GM21367 (cell line): ENCODE measurements around the gene SLC30A9.

Experiments
- ATAC-seq: cut with Tn5 transposase; IDR thresholded peaks from one replicate; pipeline ENCODE4 v1.9.1; 2021; ENCODE audit not compliant: unreplicated experiment

SLC30A9 gene

GRCh38 chr4:41998019-41998418, 7.7 kb downstream of the SLC30A9 start:
- ATAC-seq = no peak

GRCh38 chr4:41999321-41999720, 9.0 kb downstream of the SLC30A9 start:
- ATAC-seq = no peak

GRCh38 chr4:42008011-42008786, 17.9 kb downstream of the SLC30A9 start:
- ATAC-seq = no peak

GRCh38 chr4:42015438-42015837, 25.1 kb downstream of the SLC30A9 start:
- ATAC-seq = no peak

GRCh38 chr4:42018451-42018850, 28.1 kb downstream of the SLC30A9 start:
- ATAC-seq = no peak

- no peak for ATAC-seq
Observed at GRCh38 chr4:42048394-42048793, 58.1 kb downstream of the SLC30A9 start.

GRCh38 chr4:42050516-42051249, 60.4 kb downstream of the SLC30A9 start:
- no peak for ATAC-seq

GRCh38 chr4:42066402-42066801, 76.1 kb downstream of the SLC30A9 start:
- ATAC-seq = no peak

- no peak for ATAC-seq
Observed at GRCh38 chr4:42067264-42067663, 76.9 kb downstream of the SLC30A9 start.

GRCh38 chr4:42070463-42070862, 80.1 kb downstream of the SLC30A9 start:
- no peak for ATAC-seq

- ATAC-seq = no peak
Observed at GRCh38 chr4:42074294-42074693, 84.0 kb downstream of the SLC30A9 start.

GRCh38 chr4:42078184-42078801, 88.0 kb downstream of the SLC30A9 start:
- peak; percentile 79 for ATAC-seq

- ATAC-seq = no peak
Observed at GRCh38 chr4:42080306-42080705, 90.0 kb downstream of the SLC30A9 start.

- ATAC-seq = no peak
Observed at GRCh38 chr4:42083816-42084215, 93.5 kb downstream of the SLC30A9 start.

- ATAC-seq = no peak
Observed at GRCh38 chr4:42088386-42088785, 98.1 kb downstream of the SLC30A9 start.

GRCh38 chr4:42101446-42101975, 111.2 kb downstream of the SLC30A9 start:
- ATAC-seq = no peak

GRCh38 chr4:42104521-42104920, 114.2 kb downstream of the SLC30A9 start:
- ATAC-seq = no peak

- ATAC-seq = no peak
Observed at GRCh38 chr4:42112846-42113245, 122.5 kb downstream of the SLC30A9 start.

GRCh38 chr4:42119886-42120285, 129.6 kb downstream of the SLC30A9 start:
- ATAC-seq = no peak

GRCh38 chr4:42122237-42122636, 131.9 kb downstream of the SLC30A9 start:
- ATAC-seq = no peak

- no peak for ATAC-seq
Observed at GRCh38 chr4:42123071-42123644, 132.8 kb downstream of the SLC30A9 start.
